HEK293 (cell line): Measurements from ENCODE around the gene SLC8A3.

Experiments used
- GLI4 ChIP-seq: fragments of 450-650 bp; formaldehyde crosslinking; IDR thresholded peaks from 2 replicates; pipeline ENCODE4 v1.5.1; 2016; ENCODE audit warnings: missing biosample characterization, missing genetic modification characterization
- ZBTB48 ChIP-seq: fragments of 450-650 bp; formaldehyde crosslinking; IDR thresholded peaks from 2 replicates; pipeline ENCODE4 v1.5.1; 2016; ENCODE audit warnings: missing biosample characterization, missing genetic modification characterization
- ZNF121 ChIP-seq: fragments of 450-650 bp; formaldehyde crosslinking; IDR thresholded peaks from 2 replicates; pipeline ENCODE4 v1.5.1; 2016; ENCODE audit warnings: missing biosample characterization, missing genetic modification characterization
- ZNF138 ChIP-seq: fragments of 450-650 bp; formaldehyde crosslinking; IDR thresholded peaks from 2 replicates; pipeline ENCODE4 v1.5.1; 2016; ENCODE audit warnings: missing biosample characterization, missing genetic modification characterization, borderline replicate concordance
- ZNF174 ChIP-seq: fragments of 450-650 bp; formaldehyde crosslinking; IDR thresholded peaks from 2 replicates; pipeline ENCODE4 v1.5.0; 2017; ENCODE audit warnings: missing biosample characterization, mild to moderate bottlenecking, missing genetic modification characterization
- ZNF274 ChIP-seq, 2 experiments: fragments of 200-500 bp in 1 of 2; fragments of 450-650 bp in 1 of 2; sonication (Bioruptor generic) in 1 of 2; formaldehyde crosslinking in 1 of 2; IDR thresholded peaks; 2 replicates each; pipeline versions ENCODE4 v1.5.1 to v1.6.1; 2014 to 2016; ENCODE audit warnings: borderline replicate concordance in 1 of 2, inconsistent platforms in 1 of 2, low read length in 1 of 2, missing biosample characterization in 1 of 2, missing genetic modification characterization in 1 of 2
- ZNF510 ChIP-seq: fragments of 450-650 bp; formaldehyde crosslinking; IDR thresholded peaks from 2 replicates; pipeline ENCODE4 v1.5.1; 2018; ENCODE audit warnings: mild to moderate bottlenecking, missing genetic modification characterization, missing biosample characterization; ENCODE audit not compliant: insufficient replicate concordance
- ZNF624 ChIP-seq: fragments of 450-650 bp; formaldehyde crosslinking; IDR thresholded peaks from 2 replicates; pipeline ENCODE4 v1.5.1; 2017; ENCODE audit warnings: missing biosample characterization, missing genetic modification characterization
- ZXDB ChIP-seq: fragments of 450-650 bp; formaldehyde crosslinking; IDR thresholded peaks from 2 replicates; pipeline ENCODE4 v1.5.1; 2016; ENCODE audit warnings: missing biosample characterization, missing genetic modification characterization
- TF ChIP-seq, protein P1 (sequence below): fragments of 450-650 bp; formaldehyde crosslinking; IDR thresholded peaks from 2 replicates; pipeline ENCODE4 v1.5.1; 2016; ENCODE audit warnings: missing biosample characterization, missing genetic modification characterization
- TF ChIP-seq, protein P2 (sequence below): fragments of 450-650 bp; formaldehyde crosslinking; IDR thresholded peaks from 2 replicates; pipeline ENCODE4 v1.5.1; 2016; ENCODE audit warnings: missing biosample characterization, missing genetic modification characterization
- TF ChIP-seq, protein P3 (sequence below): fragments of 450-650 bp; formaldehyde crosslinking; IDR thresholded peaks from 2 replicates; pipeline ENCODE4 v1.5.1; 2016; ENCODE audit warnings: missing biosample characterization, missing genetic modification characterization
- TF ChIP-seq, protein P4 (sequence below): fragments of 450-650 bp; formaldehyde crosslinking; IDR thresholded peaks from 2 replicates; pipeline ENCODE4 v1.5.1; 2016; ENCODE audit warnings: missing biosample characterization, missing genetic modification characterization

DNA sequence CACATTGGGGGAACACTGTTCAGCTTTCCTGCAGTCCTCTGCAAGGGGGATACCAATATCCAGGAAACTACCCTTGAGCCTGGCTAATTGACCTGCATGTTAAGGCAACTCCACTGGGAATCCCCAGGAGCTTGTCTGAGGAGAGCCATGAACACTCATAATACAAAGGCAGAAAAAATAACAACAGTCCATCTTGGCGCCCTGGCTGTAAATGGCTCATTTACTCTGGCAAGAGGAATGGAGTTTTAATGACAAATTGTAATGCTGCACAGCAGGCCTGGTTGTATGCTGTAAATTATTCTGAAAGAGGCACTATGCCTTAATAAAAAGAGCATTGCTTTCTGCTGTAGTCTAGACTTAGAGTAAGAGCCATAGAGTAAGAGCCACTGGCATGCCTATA is 58.3 kb downstream of the SLC8A3 start:
- TF ChIP-seq ZNF274 (IDR thresholded peaks at IDR 0.05; ENCODE audit: low read length) (no peak), ZNF274 (tag by site-specific recombination; IDR thresholded peaks at IDR 0.05; ENCODE audit: borderline replicate concordance) (no peak), ZBTB48 (tag by site-specific recombination) (no peak), ZXDB (tag by site-specific recombination) (no peak), ZNF138 (no peak), ZNF174 (no peak), ZNF510 (tag by site-specific recombination) (no peak), GLI4 (no peak), ZNF624 (tag by site-specific recombination) (no peak), ZNF121 (tag by site-specific recombination) (no peak)
- TF ChIP-seq, protein P1, sequence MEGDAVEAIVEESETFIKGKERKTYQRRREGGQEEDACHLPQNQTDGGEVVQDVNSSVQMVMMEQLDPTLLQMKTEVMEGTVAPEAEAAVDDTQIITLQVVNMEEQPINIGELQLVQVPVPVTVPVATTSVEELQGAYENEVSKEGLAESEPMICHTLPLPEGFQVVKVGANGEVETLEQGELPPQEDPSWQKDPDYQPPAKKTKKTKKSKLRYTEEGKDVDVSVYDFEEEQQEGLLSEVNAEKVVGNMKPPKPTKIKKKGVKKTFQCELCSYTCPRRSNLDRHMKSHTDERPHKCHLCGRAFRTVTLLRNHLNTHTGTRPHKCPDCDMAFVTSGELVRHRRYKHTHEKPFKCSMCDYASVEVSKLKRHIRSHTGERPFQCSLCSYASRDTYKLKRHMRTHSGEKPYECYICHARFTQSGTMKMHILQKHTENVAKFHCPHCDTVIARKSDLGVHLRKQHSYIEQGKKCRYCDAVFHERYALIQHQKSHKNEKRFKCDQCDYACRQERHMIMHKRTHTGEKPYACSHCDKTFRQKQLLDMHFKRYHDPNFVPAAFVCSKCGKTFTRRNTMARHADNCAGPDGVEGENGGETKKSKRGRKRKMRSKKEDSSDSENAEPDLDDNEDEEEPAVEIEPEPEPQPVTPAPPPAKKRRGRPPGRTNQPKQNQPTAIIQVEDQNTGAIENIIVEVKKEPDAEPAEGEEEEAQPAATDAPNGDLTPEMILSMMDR (tag by site-specific recombination): no peak
- TF ChIP-seq, protein P2, sequence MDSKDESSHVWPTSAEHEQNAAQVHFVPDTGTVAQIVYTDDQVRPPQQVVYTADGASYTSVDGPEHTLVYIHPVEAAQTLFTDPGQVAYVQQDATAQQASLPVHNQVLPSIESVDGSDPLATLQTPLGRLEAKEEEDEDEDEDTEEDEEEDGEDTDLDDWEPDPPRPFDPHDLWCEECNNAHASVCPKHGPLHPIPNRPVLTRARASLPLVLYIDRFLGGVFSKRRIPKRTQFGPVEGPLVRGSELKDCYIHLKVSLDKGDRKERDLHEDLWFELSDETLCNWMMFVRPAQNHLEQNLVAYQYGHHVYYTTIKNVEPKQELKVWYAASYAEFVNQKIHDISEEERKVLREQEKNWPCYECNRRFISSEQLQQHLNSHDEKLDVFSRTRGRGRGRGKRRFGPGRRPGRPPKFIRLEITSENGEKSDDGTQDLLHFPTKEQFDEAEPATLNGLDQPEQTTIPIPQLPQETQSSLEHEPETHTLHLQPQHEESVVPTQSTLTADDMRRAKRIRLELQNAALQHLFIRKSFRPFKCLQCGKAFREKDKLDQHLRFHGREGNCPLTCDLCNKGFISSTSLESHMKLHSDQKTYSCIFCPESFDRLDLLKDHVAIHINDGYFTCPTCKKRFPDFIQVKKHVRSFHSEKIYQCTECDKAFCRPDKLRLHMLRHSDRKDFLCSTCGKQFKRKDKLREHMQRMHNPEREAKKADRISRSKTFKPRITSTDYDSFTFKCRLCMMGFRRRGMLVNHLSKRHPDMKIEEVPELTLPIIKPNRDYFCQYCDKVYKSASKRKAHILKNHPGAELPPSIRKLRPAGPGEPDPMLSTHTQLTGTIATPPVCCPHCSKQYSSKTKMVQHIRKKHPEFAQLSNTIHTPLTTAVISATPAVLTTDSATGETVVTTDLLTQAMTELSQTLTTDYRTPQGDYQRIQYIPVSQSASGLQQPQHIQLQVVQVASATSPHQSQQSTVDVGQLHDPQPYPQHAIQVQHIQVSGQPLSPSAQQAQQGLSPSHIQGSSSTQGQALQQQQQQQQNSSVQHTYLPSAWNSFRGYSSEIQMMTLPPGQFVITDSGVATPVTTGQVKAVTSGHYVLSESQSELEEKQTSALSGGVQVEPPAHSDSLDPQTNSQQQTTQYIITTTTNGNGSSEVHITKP (tag by site-specific recombination): no peak
- TF ChIP-seq, protein P3, sequence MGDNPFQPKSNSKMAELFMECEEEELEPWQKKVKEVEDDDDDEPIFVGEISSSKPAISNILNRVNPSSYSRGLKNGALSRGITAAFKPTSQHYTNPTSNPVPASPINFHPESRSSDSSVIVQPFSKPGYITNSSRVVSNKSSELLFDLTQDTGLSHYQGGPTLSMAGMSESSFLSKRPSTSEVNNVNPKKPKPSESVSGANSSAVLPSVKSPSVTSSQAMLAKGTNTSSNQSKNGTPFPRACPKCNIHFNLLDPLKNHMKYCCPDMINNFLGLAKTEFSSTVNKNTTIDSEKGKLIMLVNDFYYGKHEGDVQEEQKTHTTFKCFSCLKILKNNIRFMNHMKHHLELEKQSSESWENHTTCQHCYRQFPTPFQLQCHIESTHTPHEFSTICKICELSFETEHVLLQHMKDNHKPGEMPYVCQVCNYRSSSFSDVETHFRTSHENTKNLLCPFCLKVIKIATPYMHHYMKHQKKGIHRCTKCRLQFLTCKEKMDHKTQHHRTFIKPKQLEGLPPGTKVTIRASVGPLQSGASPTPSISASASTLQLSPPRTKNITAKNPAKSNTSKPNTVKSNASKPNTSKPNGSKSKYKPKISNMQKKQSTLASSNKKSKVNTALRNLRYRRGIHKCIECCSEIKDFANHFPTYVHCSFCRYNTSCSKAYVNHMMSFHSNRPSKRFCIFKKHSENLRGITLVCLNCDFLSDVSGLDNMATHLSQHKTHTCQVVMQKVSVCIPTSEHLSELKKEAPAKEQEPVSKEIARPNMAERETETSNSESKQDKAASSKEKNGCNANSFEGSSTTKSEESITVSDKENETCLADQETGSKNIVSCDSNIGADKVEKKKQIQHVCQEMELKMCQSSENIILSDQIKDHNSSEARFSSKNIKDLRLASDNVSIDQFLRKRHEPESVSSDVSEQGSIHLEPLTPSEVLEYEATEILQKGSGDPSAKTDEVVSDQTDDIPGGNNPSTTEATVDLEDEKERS: no peak
- TF ChIP-seq, protein P4, sequence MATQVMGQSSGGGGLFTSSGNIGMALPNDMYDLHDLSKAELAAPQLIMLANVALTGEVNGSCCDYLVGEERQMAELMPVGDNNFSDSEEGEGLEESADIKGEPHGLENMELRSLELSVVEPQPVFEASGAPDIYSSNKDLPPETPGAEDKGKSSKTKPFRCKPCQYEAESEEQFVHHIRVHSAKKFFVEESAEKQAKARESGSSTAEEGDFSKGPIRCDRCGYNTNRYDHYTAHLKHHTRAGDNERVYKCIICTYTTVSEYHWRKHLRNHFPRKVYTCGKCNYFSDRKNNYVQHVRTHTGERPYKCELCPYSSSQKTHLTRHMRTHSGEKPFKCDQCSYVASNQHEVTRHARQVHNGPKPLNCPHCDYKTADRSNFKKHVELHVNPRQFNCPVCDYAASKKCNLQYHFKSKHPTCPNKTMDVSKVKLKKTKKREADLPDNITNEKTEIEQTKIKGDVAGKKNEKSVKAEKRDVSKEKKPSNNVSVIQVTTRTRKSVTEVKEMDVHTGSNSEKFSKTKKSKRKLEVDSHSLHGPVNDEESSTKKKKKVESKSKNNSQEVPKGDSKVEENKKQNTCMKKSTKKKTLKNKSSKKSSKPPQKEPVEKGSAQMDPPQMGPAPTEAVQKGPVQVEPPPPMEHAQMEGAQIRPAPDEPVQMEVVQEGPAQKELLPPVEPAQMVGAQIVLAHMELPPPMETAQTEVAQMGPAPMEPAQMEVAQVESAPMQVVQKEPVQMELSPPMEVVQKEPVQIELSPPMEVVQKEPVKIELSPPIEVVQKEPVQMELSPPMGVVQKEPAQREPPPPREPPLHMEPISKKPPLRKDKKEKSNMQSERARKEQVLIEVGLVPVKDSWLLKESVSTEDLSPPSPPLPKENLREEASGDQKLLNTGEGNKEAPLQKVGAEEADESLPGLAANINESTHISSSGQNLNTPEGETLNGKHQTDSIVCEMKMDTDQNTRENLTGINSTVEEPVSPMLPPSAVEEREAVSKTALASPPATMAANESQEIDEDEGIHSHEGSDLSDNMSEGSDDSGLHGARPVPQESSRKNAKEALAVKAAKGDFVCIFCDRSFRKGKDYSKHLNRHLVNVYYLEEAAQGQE: no peak
